Measurements from ENCODE around the gene HMCES. TPM values are rescaled to one million over a fixed set of nuclear protein-coding genes. Genes with fewer than 3 reads are reported as not detected.

HMCES gene
- total RNA-seq, 1 donor from 2014 or later = 36.4 TPM

DNA sequence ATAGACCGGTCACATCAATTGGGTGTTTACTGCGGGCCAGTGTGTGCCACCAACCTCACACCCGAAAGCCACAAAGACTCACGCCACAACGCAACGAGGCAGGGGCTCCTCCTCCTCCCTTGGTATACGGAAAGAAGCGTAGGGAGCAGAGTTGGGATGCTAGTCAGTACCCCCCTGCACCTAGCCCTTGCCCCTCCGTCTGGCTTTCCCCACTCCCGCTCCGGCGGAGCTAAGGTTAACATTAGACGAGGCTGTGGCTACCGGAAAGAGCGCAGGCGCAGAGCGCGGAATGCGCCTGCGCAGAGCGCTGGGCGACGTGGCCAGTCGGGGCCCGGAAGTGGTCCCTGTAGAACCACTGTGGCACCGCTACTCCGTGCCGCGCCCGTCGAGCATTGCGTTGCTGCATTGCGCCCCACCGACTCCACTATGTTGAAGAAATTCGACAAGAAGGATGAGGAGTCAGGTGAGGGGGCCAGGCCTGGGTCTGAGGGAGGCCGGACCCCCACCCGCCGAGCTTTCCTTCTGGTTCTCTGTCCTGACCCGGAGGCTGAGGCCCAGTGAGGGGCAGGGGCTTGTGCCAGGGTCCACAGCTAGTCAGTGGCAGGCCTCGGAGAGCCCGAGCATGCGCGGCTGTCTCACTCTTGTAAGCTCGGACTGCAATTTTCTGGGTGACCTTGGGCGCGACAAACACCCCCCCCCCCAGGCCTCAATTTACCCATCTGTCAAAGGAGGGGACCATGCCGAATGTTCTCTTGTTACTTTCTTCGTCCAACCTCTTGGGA, 29.2 kb upstream of the HMCES start, which contains the start of gene COPG1:
Gene COPG1, plus strand, starts transcription at position 323 of the 782 bp plus-strand sequence. Its CDS starts 104 bp downstream, at position 427.
- DNase-seq (ENCODE audit: low spot score) = peak; percentile 87
- peak within 1 kb of the TSS; percentile 98 for H3K4me3 Mint-ChIP-seq (ENCODE audit: unreplicated experiment)
- peaks cover 7% of the 10 kb centered on the region for H3K27me3 Mint-ChIP-seq (ENCODE audit: unreplicated experiment)
- H3K9me3 Mint-ChIP-seq (ENCODE audit: unreplicated experiment) = no peaks in the 10 kb centered on the region
- H3K27ac Mint-ChIP-seq (ENCODE audit: unreplicated experiment) = peak within 1 kb of the TSS; percentile 89
- peaks cover 20% of the 10 kb centered on the region for H3K36me3 Mint-ChIP-seq (ENCODE audit: low read depth, unreplicated experiment)
- TF ChIP-seq, protein P1, sequence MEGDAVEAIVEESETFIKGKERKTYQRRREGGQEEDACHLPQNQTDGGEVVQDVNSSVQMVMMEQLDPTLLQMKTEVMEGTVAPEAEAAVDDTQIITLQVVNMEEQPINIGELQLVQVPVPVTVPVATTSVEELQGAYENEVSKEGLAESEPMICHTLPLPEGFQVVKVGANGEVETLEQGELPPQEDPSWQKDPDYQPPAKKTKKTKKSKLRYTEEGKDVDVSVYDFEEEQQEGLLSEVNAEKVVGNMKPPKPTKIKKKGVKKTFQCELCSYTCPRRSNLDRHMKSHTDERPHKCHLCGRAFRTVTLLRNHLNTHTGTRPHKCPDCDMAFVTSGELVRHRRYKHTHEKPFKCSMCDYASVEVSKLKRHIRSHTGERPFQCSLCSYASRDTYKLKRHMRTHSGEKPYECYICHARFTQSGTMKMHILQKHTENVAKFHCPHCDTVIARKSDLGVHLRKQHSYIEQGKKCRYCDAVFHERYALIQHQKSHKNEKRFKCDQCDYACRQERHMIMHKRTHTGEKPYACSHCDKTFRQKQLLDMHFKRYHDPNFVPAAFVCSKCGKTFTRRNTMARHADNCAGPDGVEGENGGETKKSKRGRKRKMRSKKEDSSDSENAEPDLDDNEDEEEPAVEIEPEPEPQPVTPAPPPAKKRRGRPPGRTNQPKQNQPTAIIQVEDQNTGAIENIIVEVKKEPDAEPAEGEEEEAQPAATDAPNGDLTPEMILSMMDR (IDR thresholded peaks at IDR 0.05; ENCODE audit: unreplicated experiment) = no peak
- H3K4me1 Mint-ChIP-seq (ENCODE audit: unreplicated experiment) = peaks cover 25% of the 10 kb centered on the region

DNA sequence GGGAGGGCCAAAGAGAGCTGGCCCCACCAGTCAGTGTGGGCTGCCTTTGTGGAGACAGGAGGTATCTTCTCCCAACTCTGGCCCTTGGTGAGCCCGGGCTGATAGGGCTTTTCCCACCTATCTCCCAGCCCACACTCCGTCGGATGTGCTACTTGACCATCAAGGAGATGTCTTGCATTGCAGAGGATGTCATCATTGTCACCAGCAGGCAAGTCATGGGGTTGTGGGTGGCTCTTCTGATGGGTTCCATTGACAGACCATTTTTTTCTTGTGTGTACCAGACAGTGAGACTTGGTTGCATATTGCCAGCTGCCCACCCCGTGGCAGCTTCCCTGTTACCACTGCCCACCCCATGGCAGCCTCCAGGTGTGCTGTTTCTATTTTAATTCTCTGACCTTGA, 25.9 kb upstream of the HMCES start:
- peaks cover 21% of the 10 kb centered on the region for H3K4me1 Mint-ChIP-seq (ENCODE audit: unreplicated experiment)
- DNase-seq (ENCODE audit: low spot score) = no peak
- peaks cover 35% of the 10 kb centered on the region for H3K36me3 Mint-ChIP-seq (ENCODE audit: low read depth, unreplicated experiment)
- no peak overlapping the region for H3K4me3 Mint-ChIP-seq (ENCODE audit: unreplicated experiment)
- TF ChIP-seq, protein P1 (IDR thresholded peaks at IDR 0.05; ENCODE audit: unreplicated experiment) = no peak
- no peak overlapping the region for H3K27ac Mint-ChIP-seq (ENCODE audit: unreplicated experiment)
- H3K27me3 Mint-ChIP-seq (ENCODE audit: unreplicated experiment) = peaks cover 9% of the 10 kb centered on the region
- H3K9me3 Mint-ChIP-seq (ENCODE audit: unreplicated experiment) = no peaks in the 10 kb centered on the region

DNA sequence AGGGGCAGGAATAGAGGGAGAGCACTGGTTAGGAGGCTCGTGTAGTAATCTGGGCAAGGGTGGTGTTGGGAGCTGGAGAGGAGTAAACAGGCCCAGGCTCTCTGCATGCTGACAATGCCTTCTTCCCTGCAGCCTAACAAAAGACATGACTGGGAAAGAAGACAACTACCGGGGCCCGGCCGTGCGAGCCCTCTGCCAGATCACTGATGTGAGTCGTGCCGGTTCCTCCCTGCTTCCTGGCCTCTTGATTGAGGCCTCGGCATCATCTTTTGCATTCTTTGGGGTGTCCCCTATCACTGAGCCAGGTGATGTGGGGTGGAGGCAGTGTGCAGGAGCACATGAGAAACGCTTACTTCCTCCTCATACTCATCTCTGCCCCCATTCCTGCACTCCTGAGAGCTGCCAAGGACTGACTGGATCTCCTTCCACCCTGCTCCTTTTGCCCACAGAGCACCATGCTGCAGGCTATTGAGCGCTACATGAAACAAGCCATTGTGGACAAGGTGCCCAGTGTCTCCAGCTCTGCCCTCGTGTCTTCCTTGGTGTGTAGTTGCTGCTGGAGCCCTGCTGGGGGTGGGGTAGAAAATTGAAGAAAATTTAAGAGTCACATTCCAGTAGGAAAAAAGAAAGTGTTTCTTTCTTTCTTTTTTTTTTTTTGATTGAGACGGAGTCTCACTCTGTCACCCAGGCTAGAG, 24.0 kb upstream of the HMCES start:
- Mint-ChIP-seq H3K4me1 (ENCODE audit: unreplicated experiment) (peaks cover 9% of the 10 kb centered on the region), H3K4me3 (ENCODE audit: unreplicated experiment) (peak overlapping the region; percentile 31), H3K9me3 (ENCODE audit: unreplicated experiment) (no peaks in the 10 kb centered on the region), H3K27me3 (ENCODE audit: unreplicated experiment) (peaks cover 5% of the 10 kb centered on the region), H3K36me3 (ENCODE audit: low read depth, unreplicated experiment) (peaks cover 50% of the 10 kb centered on the region), H3K27ac (ENCODE audit: unreplicated experiment) (no peak overlapping the region)
- TF ChIP-seq, protein P1 (IDR thresholded peaks at IDR 0.05; ENCODE audit: unreplicated experiment) = no peak
- DNase-seq (ENCODE audit: low spot score) = no peak

DNA sequence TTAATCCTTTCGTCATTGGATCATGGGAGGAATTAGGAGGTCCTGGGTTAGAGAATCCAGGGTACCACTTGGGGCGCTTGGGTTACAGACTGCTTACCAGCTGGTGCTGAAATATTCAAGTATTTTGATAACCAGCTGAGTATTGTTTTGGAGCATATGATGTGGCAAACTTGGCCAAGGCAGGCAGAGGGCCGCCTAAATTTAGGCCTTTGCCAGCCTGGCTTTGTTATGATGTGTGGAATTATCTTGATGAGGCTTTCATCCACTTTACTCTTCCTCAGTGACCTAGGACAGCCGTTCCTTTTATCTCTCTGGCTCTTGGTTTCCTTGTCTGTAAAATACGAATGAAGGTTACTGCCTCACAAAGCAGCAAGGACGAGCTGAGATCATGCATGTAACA, 22.4 kb upstream of the HMCES start:
- no peaks in the 10 kb centered on the region for H3K9me3 Mint-ChIP-seq (ENCODE audit: unreplicated experiment)
- H3K27ac Mint-ChIP-seq (ENCODE audit: unreplicated experiment) = no peak overlapping the region
- TF ChIP-seq, protein P1 (IDR thresholded peaks at IDR 0.05; ENCODE audit: unreplicated experiment) = no peak
- DNase-seq (ENCODE audit: low spot score) = no peak
- peaks cover 53% of the 10 kb centered on the region for H3K36me3 Mint-ChIP-seq (ENCODE audit: low read depth, unreplicated experiment)
- no peaks in the 10 kb centered on the region for H3K4me1 Mint-ChIP-seq (ENCODE audit: unreplicated experiment)
- H3K4me3 Mint-ChIP-seq (ENCODE audit: unreplicated experiment) = peak overlapping the region; percentile 42
- peaks cover 2% of the 10 kb centered on the region for H3K27me3 Mint-ChIP-seq (ENCODE audit: unreplicated experiment)

DNA sequence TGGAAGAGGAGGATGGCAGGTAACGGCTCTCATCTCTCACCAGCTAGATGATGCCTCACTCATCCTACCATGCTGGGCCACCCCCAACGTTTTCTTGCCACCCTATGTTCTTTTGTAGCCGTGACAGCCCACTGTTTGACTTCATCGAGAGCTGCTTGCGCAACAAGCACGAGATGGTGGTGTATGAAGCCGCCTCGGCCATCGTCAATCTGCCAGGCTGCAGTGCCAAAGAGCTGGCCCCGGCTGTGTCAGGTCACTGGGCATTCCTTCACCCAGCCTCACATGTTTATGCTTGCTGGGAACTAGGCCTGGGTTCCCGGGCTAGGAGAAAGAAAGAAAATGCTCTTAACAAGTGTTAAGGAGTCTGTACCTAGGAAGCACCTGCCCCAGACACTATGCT, 21.1 kb upstream of the HMCES start:
- H3K4me3 Mint-ChIP-seq (ENCODE audit: unreplicated experiment) = peak overlapping the region; percentile 15
- TF ChIP-seq, protein P1 (IDR thresholded peaks at IDR 0.05; ENCODE audit: unreplicated experiment) = no peak
- H3K4me1 Mint-ChIP-seq (ENCODE audit: unreplicated experiment) = no peaks in the 10 kb centered on the region
- H3K27me3 Mint-ChIP-seq (ENCODE audit: unreplicated experiment) = peaks cover 2% of the 10 kb centered on the region
- DNase-seq (ENCODE audit: low spot score) = no peak
- no peak overlapping the region for H3K27ac Mint-ChIP-seq (ENCODE audit: unreplicated experiment)
- peaks cover 59% of the 10 kb centered on the region for H3K36me3 Mint-ChIP-seq (ENCODE audit: low read depth, unreplicated experiment)
- H3K9me3 Mint-ChIP-seq (ENCODE audit: unreplicated experiment) = no peaks in the 10 kb centered on the region
